GM23338 (cell line): ENCODE data around the gene RNF4.

Experiments used
- CREB1 ChIP-seq: fragments of 250-450 bp; sonication (Bioruptor Pico); IDR thresholded peaks from 2 replicates; pipeline ENCODE4 v1.5.0; 2020; ENCODE audit warnings: low read depth, mild to moderate bottlenecking, moderate library complexity
- CTCF ChIP-seq, 2 experiments: fragments of 200-600 bp in 1 of 2; sonication (generic) in 1 of 2; conservative IDR thresholded peaks; 2 replicates each; pipeline versions ENCODE4 v1.5.1 to v1.6.1; 2016 to 2017; ENCODE audit warnings: antibody characterized with exemption in 2 of 2, low read depth in 2 of 2, mild to moderate bottlenecking in 2 of 2, moderate library complexity in 1 of 2
- EZH2 ChIP-seq: fragments of 200-600 bp; sonication (generic); IDR thresholded peaks from one replicate; pipeline ENCODE4 v1.8.0; 2017; ENCODE audit warnings: antibody characterized with exemption, mild to moderate bottlenecking, low read depth; ENCODE audit not compliant: unreplicated experiment
- EZH2phosphoT487 ChIP-seq: fragments of 200-600 bp; sonication (generic); IDR thresholded peaks from one replicate; pipeline ENCODE4 v1.8.1; 2018; ENCODE audit warnings: antibody characterized with exemption; ENCODE audit not compliant: unreplicated experiment
- JUNB ChIP-seq: IDR thresholded peaks from one replicate; pipeline ENCODE4 v1.6.1; 2016; ENCODE audit warnings: antibody characterized with exemption; ENCODE audit not compliant: unreplicated experiment
- NANOG ChIP-seq: IDR thresholded peaks from 2 replicates; pipeline ENCODE4 v1.6.1; 2016; ENCODE audit warnings: antibody characterized with exemption, borderline replicate concordance
- POLR2AphosphoS5 ChIP-seq: IDR thresholded peaks from 2 replicates; pipeline ENCODE4 v1.6.1; 2016; ENCODE audit warnings: antibody characterized with exemption, low read depth
- STAT1 ChIP-seq: IDR thresholded peaks from one replicate; pipeline ENCODE4 v1.6.1; 2016; ENCODE audit warnings: antibody characterized with exemption; ENCODE audit not compliant: unreplicated experiment
- ZNF331 ChIP-seq: fragments of 250-450 bp; sonication (Bioruptor Pico); IDR thresholded peaks from 2 replicates; pipeline ENCODE4 v1.5.0; 2020; ENCODE audit warnings: low read depth, mild to moderate bottlenecking, moderate library complexity
- TF ChIP-seq, protein P1 (sequence below): IDR thresholded peaks from 2 replicates; pipeline ENCODE4 v1.6.1; 2016; ENCODE audit warnings: antibody characterized with exemption
- TF ChIP-seq, protein P2 (sequence below): IDR thresholded peaks from one replicate; pipeline ENCODE4 v1.6.1; 2018; ENCODE audit warnings: antibody characterized with exemption; ENCODE audit not compliant: unreplicated experiment
- TF ChIP-seq, protein P3 (sequence below): fragments of 250-450 bp; sonication (Bioruptor Pico); IDR thresholded peaks from 2 replicates; pipeline ENCODE4 v1.5.0; 2020; ENCODE audit warnings: mild to moderate bottlenecking, moderate library complexity

GRCh38 chr4:2470791-2471190 lies 1.9 kb downstream of the RNF4 start:
- TF ChIP-seq CTCF (conservative IDR thresholded peaks at IDR 0.05; ENCODE audit: low read depth in 2 of 2): no peak
- no peak for TF ChIP-seq ZNF331
- TF ChIP-seq, protein P1, sequence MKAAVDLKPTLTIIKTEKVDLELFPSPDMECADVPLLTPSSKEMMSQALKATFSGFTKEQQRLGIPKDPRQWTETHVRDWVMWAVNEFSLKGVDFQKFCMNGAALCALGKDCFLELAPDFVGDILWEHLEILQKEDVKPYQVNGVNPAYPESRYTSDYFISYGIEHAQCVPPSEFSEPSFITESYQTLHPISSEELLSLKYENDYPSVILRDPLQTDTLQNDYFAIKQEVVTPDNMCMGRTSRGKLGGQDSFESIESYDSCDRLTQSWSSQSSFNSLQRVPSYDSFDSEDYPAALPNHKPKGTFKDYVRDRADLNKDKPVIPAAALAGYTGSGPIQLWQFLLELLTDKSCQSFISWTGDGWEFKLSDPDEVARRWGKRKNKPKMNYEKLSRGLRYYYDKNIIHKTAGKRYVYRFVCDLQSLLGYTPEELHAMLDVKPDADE: no peak
- no peak for TF ChIP-seq EZH2
- TF ChIP-seq POLR2AphosphoS5: no peak
- TF ChIP-seq, protein P2, sequence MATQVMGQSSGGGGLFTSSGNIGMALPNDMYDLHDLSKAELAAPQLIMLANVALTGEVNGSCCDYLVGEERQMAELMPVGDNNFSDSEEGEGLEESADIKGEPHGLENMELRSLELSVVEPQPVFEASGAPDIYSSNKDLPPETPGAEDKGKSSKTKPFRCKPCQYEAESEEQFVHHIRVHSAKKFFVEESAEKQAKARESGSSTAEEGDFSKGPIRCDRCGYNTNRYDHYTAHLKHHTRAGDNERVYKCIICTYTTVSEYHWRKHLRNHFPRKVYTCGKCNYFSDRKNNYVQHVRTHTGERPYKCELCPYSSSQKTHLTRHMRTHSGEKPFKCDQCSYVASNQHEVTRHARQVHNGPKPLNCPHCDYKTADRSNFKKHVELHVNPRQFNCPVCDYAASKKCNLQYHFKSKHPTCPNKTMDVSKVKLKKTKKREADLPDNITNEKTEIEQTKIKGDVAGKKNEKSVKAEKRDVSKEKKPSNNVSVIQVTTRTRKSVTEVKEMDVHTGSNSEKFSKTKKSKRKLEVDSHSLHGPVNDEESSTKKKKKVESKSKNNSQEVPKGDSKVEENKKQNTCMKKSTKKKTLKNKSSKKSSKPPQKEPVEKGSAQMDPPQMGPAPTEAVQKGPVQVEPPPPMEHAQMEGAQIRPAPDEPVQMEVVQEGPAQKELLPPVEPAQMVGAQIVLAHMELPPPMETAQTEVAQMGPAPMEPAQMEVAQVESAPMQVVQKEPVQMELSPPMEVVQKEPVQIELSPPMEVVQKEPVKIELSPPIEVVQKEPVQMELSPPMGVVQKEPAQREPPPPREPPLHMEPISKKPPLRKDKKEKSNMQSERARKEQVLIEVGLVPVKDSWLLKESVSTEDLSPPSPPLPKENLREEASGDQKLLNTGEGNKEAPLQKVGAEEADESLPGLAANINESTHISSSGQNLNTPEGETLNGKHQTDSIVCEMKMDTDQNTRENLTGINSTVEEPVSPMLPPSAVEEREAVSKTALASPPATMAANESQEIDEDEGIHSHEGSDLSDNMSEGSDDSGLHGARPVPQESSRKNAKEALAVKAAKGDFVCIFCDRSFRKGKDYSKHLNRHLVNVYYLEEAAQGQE: no peak
- TF ChIP-seq NANOG: no peak
- TF ChIP-seq JUNB: no peak
- no peak for TF ChIP-seq EZH2phosphoT487
- TF ChIP-seq STAT1: no peak
- TF ChIP-seq CREB1 (CRISPR knock-in tag): no peak
- TF ChIP-seq, protein P3, sequence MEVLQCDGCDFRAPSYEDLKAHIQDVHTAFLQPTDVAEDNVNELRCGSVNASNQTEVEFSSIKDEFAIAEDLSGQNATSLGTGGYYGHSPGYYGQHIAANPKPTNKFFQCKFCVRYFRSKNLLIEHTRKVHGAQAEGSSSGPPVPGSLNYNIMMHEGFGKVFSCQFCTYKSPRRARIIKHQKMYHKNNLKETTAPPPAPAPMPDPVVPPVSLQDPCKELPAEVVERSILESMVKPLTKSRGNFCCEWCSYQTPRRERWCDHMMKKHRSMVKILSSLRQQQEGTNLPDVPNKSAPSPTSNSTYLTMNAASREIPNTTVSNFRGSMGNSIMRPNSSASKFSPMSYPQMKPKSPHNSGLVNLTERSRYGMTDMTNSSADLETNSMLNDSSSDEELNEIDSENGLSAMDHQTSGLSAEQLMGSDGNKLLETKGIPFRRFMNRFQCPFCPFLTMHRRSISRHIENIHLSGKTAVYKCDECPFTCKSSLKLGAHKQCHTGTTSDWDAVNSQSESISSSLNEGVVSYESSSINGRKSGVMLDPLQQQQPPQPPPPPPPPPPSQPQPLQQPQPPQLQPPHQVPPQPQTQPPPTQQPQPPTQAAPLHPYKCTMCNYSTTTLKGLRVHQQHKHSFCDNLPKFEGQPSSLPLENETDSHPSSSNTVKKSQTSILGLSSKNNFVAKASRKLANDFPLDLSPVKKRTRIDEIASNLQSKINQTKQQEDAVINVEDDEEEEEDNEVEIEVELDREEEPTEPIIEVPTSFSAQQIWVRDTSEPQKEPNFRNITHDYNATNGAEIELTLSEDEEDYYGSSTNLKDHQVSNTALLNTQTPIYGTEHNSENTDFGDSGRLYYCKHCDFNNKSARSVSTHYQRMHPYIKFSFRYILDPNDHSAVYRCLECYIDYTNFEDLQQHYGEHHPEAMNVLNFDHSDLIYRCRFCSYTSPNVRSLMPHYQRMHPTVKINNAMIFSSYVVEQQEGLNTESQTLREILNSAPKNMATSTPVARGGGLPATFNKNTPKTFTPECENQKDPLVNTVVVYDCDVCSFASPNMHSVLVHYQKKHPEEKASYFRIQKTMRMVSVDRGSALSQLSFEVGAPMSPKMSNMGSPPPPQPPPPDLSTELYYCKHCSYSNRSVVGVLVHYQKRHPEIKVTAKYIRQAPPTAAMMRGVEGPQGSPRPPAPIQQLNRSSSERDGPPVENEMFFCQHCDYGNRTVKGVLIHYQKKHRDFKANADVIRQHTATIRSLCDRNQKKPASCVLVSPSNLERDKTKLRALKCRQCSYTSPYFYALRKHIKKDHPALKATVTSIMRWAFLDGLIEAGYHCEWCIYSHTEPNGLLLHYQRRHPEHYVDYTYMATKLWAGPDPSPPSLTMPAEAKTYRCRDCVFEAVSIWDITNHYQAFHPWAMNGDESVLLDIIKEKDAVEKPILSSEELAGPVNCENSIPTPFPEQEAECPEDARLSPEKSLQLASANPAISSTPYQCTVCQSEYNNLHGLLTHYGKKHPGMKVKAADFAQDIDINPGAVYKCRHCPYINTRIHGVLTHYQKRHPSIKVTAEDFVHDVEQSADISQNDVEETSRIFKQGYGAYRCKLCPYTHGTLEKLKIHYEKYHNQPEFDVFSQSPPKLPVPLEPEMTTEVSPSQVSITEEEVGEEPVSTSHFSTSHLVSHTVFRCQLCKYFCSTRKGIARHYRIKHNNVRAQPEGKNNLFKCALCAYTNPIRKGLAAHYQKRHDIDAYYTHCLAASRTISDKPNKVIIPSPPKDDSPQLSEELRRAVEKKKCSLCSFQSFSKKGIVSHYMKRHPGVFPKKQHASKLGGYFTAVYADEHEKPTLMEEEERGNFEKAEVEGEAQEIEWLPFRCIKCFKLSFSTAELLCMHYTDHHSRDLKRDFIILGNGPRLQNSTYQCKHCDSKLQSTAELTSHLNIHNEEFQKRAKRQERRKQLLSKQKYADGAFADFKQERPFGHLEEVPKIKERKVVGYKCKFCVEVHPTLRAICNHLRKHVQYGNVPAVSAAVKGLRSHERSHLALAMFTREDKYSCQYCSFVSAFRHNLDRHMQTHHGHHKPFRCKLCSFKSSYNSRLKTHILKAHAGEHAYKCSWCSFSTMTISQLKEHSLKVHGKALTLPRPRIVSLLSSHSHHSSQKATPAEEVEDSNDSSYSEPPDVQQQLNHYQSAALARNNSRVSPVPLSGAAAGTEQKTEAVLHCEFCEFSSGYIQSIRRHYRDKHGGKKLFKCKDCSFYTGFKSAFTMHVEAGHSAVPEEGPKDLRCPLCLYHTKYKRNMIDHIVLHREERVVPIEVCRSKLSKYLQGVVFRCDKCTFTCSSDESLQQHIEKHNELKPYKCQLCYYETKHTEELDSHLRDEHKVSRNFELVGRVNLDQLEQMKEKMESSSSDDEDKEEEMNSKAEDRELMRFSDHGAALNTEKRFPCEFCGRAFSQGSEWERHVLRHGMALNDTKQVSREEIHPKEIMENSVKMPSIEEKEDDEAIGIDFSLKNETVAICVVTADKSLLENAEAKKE (CRISPR knock-in tag): no peak
